ENCODE data around the gene COQ7.

DNA sequence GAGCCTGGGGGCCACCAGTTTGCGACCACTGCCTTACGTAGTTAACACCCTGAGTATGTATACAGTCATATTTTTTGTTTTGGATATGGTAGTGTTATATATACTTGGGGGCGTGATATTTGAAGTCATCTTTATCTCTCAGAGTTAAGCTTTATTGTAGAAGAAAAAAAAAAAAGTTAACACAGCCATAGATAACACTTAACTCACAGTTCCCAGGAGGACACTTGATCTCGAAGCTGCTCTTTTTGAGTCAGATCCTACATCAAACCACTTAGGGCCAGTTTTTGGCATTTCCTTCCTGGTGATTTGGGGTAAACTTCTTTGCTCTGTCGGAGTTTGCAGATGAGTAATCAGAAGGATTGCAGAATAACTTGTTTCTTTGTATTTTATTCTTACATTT is 52.1 kb downstream of the COQ7 start:
- TF ChIP-seq, protein P1, sequence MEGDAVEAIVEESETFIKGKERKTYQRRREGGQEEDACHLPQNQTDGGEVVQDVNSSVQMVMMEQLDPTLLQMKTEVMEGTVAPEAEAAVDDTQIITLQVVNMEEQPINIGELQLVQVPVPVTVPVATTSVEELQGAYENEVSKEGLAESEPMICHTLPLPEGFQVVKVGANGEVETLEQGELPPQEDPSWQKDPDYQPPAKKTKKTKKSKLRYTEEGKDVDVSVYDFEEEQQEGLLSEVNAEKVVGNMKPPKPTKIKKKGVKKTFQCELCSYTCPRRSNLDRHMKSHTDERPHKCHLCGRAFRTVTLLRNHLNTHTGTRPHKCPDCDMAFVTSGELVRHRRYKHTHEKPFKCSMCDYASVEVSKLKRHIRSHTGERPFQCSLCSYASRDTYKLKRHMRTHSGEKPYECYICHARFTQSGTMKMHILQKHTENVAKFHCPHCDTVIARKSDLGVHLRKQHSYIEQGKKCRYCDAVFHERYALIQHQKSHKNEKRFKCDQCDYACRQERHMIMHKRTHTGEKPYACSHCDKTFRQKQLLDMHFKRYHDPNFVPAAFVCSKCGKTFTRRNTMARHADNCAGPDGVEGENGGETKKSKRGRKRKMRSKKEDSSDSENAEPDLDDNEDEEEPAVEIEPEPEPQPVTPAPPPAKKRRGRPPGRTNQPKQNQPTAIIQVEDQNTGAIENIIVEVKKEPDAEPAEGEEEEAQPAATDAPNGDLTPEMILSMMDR (IDR thresholded peaks at IDR 0.05; ENCODE audit: insufficient read depth, low read length, poor library complexity, severe bottlenecking) = no peak
- TF ChIP-seq EZH2phosphoT487 (conservative IDR thresholded peaks at IDR 0.05; ENCODE audit: low read length) = no peak
